Sigmoid colon (tissue), 7 donors: ENCODE results near the gene PLEKHG2. TPM values are rescaled to one million over a fixed set of nuclear protein-coding genes. Genes with fewer than 3 reads are reported as not detected.
"Not testable (repeated sequence)": the region's sequence is repeated elsewhere in the genome, so short reads cannot be mapped to it uniquely, and the experiment has no call there.

Experiments used
- DNase-seq: peaks from one replicate; pipeline ENCODE4 v3.0.0-alpha.2; 2019
- H3K27ac ChIP-seq, 4 donors: fragments of 200-600 bp; sonication (generic); one replicate each; pipeline ENCODE4 v1.5.1; 2016 to 2019; ENCODE audit warnings: mild to moderate bottlenecking in 1 of 4
- H3K27me3 ChIP-seq, 3 donors: fragments of 200-600 bp; sonication (generic); one replicate each; pipeline ENCODE4 v1.5.1; 2019; ENCODE audit warnings: mild to moderate bottlenecking in 1 of 3
- H3K36me3 ChIP-seq, 4 donors: fragments of 200-600 bp; sonication (generic); one replicate each; pipeline ENCODE4 v1.5.1; 2016 to 2019
- H3K4me1 ChIP-seq, 4 donors: fragments of 200-600 bp; sonication (generic); one replicate each; pipeline ENCODE4 v1.5.1; 2017 to 2019
- H3K4me3 ChIP-seq, 4 donors: fragments of 200-600 bp; sonication (generic); one replicate each; pipeline ENCODE4 v1.5.1; 2017 to 2019; ENCODE audit warnings: mild to moderate bottlenecking in 2 of 4, moderate library complexity in 1 of 4
- H3K9me3 ChIP-seq, 4 donors: fragments of 200-600 bp in 3 of 4; sonication (generic) in 3 of 4; one replicate each; pipeline versions ENCODE4 v1.5.1 to v1.6.1; 2013 to 2019
- CTCF ChIP-seq, 4 experiments: fragments of 450-650 bp in 3 of 4; fragments of 200-600 bp in 1 of 4; IDR thresholded peaks; one replicate each; pipeline ENCODE4 v1.5.1; 2016 to 2019; ENCODE audit warnings: antibody characterized with exemption in 4 of 4, mild to moderate bottlenecking in 3 of 4, moderate library complexity in 2 of 4
- EP300 ChIP-seq, 4 donors: sonication (generic); formaldehyde crosslinking; IDR thresholded peaks; one replicate each; pipeline ENCODE4 v1.6.1; 2017; ENCODE audit warnings: antibody characterized with exemption in 4 of 4
- POLR2A ChIP-seq, 2 donors: fragments of 450-650 bp; IDR thresholded peaks; one replicate each; pipeline ENCODE4 v1.6.1; 2016; ENCODE audit warnings: antibody characterized with exemption in 2 of 2, mild to moderate bottlenecking in 2 of 2, moderate library complexity in 2 of 2
- POLR2AphosphoS5 ChIP-seq, 4 donors: sonication (generic); formaldehyde crosslinking; IDR thresholded peaks; one replicate each; pipeline ENCODE4 v1.6.1; 2017; ENCODE audit warnings: antibody characterized with exemption in 4 of 4
- WGBS, 2 donors: extraction: QIAGEN DNeasy Blood & Tissue Kit; methylation state at CpG; one replicate each; pipeline ENCODE4 v1.1.7; 2013; 5-methylcytosine and 5-hydroxymethylcytosine counted together
- intact Hi-C: fragments of 100-400 bp; cut with DNase I; formaldehyde crosslinking; loops from one replicate; pipeline ENCODE4 v1.15.1; 2023
- polyA plus RNA-seq, 3 donors: library from polyadenylated mRNA; stranded (reverse); fragments of 200-250 nt; gene quantifications; one replicate each; pipeline ENCODE4 v1.2.3, GENCODE V29; 2013
- total RNA-seq, 4 donors: library from RNA; depleted of rRNA; stranded (reverse); fragments of >200 nt; gene quantifications; one replicate each; pipeline ENCODE4 v1.1.0, GENCODE V29; 2016
- donor health status: healthy with polysubstance abuse.
- donor health status: Bipolar disorder and iron deficiency.
- donor health status: healthy.

Gene PLEKHG2
- total and polyA plus RNA-seq, 7 donors = 0.60 to 28.8 (median 10.7) TPM

- intact Hi-C loops = loop anchor here (5.0 kb wide), 1 partner anchor 106 kb away; the partner anchor contains the start of gene SAMD4B
- Histone ChIP-seq H3K4me1 (peaks cover 0 to 41% (median 34%) of the 10 kb centered on the region in 4 donors), H3K36me3 (peaks cover 0 to 14% (median 4%) of the 10 kb centered on the region in 4 donors), H3K9me3 (no peaks in the 10 kb centered on the region), H3K4me3 (no peak overlapping the region), H3K27me3 (no peaks in the 10 kb centered on the region), H3K27ac (no peak overlapping the region)
- 55 to 73% methylated on average over 3 of the region's 3 CpGs for WGBS, 2 donors
- DNase-seq = no peak
- TF ChIP-seq EP300 (IDR thresholded peaks at IDR 0.05) = no peak
- TF ChIP-seq CTCF (IDR thresholded peaks at IDR 0.05) = no peak
- no peak for TF ChIP-seq POLR2A (IDR thresholded peaks at IDR 0.05)
- TF ChIP-seq POLR2AphosphoS5 (IDR thresholded peaks at IDR 0.05) = no peak
Measured at GRCh38 chr19:39448271-39448670, 35.8 kb downstream of the PLEKHG2 start.

DNA sequence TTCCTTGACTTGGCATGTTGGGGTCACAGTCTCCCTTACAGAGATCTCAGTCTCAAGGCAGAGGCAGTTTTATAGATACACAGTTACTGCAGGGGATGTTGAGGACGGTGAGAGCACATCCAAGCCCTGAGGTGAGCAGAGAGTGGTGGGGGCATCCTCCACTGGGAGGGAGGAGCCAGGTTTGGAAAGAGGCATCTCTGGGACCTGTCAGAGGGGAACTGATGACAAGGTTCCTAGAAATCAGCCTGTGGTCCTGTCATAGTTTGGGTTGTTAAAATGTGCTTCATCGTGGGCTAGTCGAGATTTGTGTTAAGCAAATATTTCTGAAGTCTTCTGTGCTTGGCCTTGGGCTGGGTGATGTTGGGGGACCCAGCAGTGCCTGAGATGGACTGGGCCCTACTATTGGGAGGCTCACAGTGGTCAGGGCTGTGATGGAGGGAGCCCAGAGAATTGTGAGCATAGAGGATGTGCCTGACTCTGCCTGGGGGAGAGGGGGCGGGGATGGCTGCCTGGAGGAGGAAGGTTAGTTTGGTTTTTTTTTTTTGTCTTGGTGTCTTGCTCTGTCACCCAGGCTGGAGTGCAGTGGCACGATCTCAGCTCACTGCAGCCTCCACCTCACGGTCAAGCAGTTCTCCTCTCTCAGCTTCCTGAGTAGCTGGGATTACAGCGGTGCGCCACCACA is 36.8 kb downstream of the PLEKHG2 start:
- H3K27me3 ChIP-seq = no peaks in the 10 kb centered on the region
- 75 to 82% methylated on average over 8 of the region's 8 CpGs for WGBS, 2 donors
- peaks cover 0 to 24% (median 12%) of the 10 kb centered on the region in 4 donors for H3K36me3 ChIP-seq
- DNase-seq = no peak
- intact Hi-C loops = loop anchor here (5.0 kb wide), 1 partner anchor 107 kb away; the partner anchor contains the start of gene SAMD4B
- H3K4me3 ChIP-seq = no peak overlapping the region
- peaks cover 0 to 37% (median 31%) of the 10 kb centered on the region in 4 donors for H3K4me1 ChIP-seq
- H3K9me3 ChIP-seq = no peaks in the 10 kb centered on the region
- TF ChIP-seq POLR2AphosphoS5 (IDR thresholded peaks at IDR 0.05) (no peak), POLR2A (IDR thresholded peaks at IDR 0.05) (no peak), CTCF (IDR thresholded peaks at IDR 0.05) (no peak), EP300 (IDR thresholded peaks at IDR 0.05) (no peak)
- no peak overlapping the region for H3K27ac ChIP-seq

- WGBS, 2 donors = 94 to 96% methylated on average over 8 of the region's 8 CpGs
- H3K9me3 ChIP-seq, H3K27me3 ChIP-seq, H3K4me3 ChIP-seq, intact Hi-C loops, H3K27ac ChIP-seq, DNase-seq: not testable (repeated sequence)
- H3K36me3 ChIP-seq = peaks cover 0 to 37% (median 20%) of the 10 kb centered on the region in 4 donors
- H3K4me1 ChIP-seq = peaks cover 0 to 26% (median 23%) of the 10 kb centered on the region in 4 donors
Measured at GRCh38 chr19:39451257-39451656, 38.8 kb downstream of the PLEKHG2 start.

DNA sequence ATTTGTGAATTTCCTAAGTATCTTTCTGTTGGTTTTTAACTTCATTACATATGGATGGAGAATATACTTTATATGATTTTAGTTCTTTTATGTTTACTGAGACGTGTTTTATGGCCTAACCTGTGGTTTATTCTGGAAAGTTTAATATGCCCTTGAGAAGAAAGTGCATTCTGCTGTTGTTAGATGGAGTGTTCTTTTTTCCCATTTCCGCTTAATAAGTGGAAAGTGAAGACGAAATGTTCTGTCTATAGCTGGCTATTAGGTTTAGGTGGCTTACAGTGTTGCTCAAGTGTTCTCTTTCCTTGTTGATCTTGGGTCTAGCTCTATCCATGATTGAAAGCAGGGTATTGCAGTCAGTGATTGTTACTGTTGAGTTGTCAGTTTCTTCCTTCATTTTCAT is 50.9 kb downstream of the PLEKHG2 start:
- no peaks in the 10 kb centered on the region for H3K27me3 ChIP-seq
- WGBS, 2 donors = 89 to 94% methylated on average over 3 of the region's 3 CpGs
- H3K4me3 ChIP-seq = no peak overlapping the region
- H3K27ac ChIP-seq = no peak overlapping the region
- TF ChIP-seq POLR2A (IDR thresholded peaks at IDR 0.05) (no peak), POLR2AphosphoS5 (IDR thresholded peaks at IDR 0.05) (no peak), EP300 (IDR thresholded peaks at IDR 0.05) (no peak), CTCF (IDR thresholded peaks at IDR 0.05) (no peak)
- H3K36me3 ChIP-seq = peaks cover 46 to 94% (median 65%) of the 10 kb centered on the region in 4 donors
- no peaks in the 10 kb centered on the region for H3K9me3 ChIP-seq
- H3K4me1 ChIP-seq = no peaks in the 10 kb centered on the region
- intact Hi-C loops = no loop called here
- no peak for DNase-seq

GRCh38 chr19:39465956-39466747 is 53.7 kb downstream of the PLEKHG2 start:
- no peak for DNase-seq
- no peak for TF ChIP-seq EP300 (IDR thresholded peaks at IDR 0.05)
- no peak for TF ChIP-seq CTCF (IDR thresholded peaks at IDR 0.05)
- no peak for TF ChIP-seq POLR2AphosphoS5 (IDR thresholded peaks at IDR 0.05)
- no peak for TF ChIP-seq POLR2A (IDR thresholded peaks at IDR 0.05)
- no peak overlapping the region for H3K27ac ChIP-seq
- WGBS, 2 donors = 96% methylated on average over 18 of the region's 18 CpGs
- no peaks in the 10 kb centered on the region for H3K9me3 ChIP-seq
- H3K36me3 ChIP-seq = peaks cover 42 to 94% (median 67%) of the 10 kb centered on the region in 4 donors
- H3K27me3 ChIP-seq = no peaks in the 10 kb centered on the region
- intact Hi-C loops = no loop called here
- no peaks in the 10 kb centered on the region for H3K4me1 ChIP-seq
- no peak overlapping the region for H3K4me3 ChIP-seq
